BE2C (cell line): ENCODE data around the gene EIF3A.
"Not testable (repeated sequence)": the region's sequence is repeated elsewhere in the genome, so short reads cannot be mapped to it uniquely, and the experiment has no call there.

Experiments used
- DNase-seq: peaks from one replicate; pipeline ENCODE4 v3.0.0-alpha.2; 2020
- H3K27me3 ChIP-seq: fragments of 250-450 bp; sonication (Bioruptor Pico); 2 replicates; pipeline ENCODE4 v1.5.1; 2020; ENCODE audit warnings: mild to moderate bottlenecking
- H3K36me3 ChIP-seq: fragments of 250-450 bp; sonication (Bioruptor Pico); 2 replicates; pipeline ENCODE4 v1.5.1; 2020; ENCODE audit warnings: mild to moderate bottlenecking
- H3K4me1 ChIP-seq: fragments of 250-450 bp; sonication (Bioruptor Pico); 2 replicates; pipeline ENCODE4 v1.5.1; 2020
- H3K4me3 ChIP-seq: 2 replicates; pipeline ENCODE4 v1.5.1; 2011; ENCODE audit warnings: low read depth, low read length
- H3K9me3 ChIP-seq: fragments of 250-450 bp; sonication (Bioruptor Pico); 2 replicates; pipeline ENCODE4 v1.5.1; 2020
- CTCF ChIP-seq: IDR thresholded peaks from 2 replicates; pipeline ENCODE4 v1.5.1; 2012; ENCODE audit warnings: mild to moderate bottlenecking, low read depth, low read length

The EIF3A gene

GRCh38 chr10:119028900-119029612 lies 51.6 kb downstream of the EIF3A start:
- DNase-seq, result peak; percentile 94
- no peaks in the 10 kb centered on the region for H3K27me3 ChIP-seq
- peaks cover 20% of the 10 kb centered on the region for H3K4me1 ChIP-seq
- peaks cover 12% of the 10 kb centered on the region for H3K36me3 ChIP-seq
- H3K9me3 ChIP-seq, result no peaks in the 10 kb centered on the region
- H3K4me3 ChIP-seq, result peak overlapping the region; percentile 42
- no peak for TF ChIP-seq CTCF

- DNase-seq, H3K9me3 ChIP-seq, H3K27me3 ChIP-seq, H3K4me3 ChIP-seq, H3K36me3 ChIP-seq: not testable (repeated sequence)
- H3K4me1 ChIP-seq, result peaks cover 25% of the 10 kb centered on the region
Observed at GRCh38 chr10:119028445-119028899, 52.1 kb downstream of the EIF3A start.

GRCh38 chr10:119026301-119027110 lies 54.1 kb downstream of the EIF3A start:
- no peak for DNase-seq
- Histone ChIP-seq H3K36me3 (no peaks in the 10 kb centered on the region), H3K27me3 (no peaks in the 10 kb centered on the region), H3K4me3 (no peak overlapping the region), H3K9me3 (no peaks in the 10 kb centered on the region), H3K4me1 (peaks cover 26% of the 10 kb centered on the region)
- TF ChIP-seq CTCF, result no peak

GRCh38 chr10:119025776-119026175 lies 54.8 kb downstream of the EIF3A start:
- no peaks in the 10 kb centered on the region for H3K36me3 ChIP-seq
- no peaks in the 10 kb centered on the region for H3K9me3 ChIP-seq
- DNase-seq, result no peak
- no peaks in the 10 kb centered on the region for H3K27me3 ChIP-seq
- peaks cover 26% of the 10 kb centered on the region for H3K4me1 ChIP-seq
- TF ChIP-seq CTCF, result no peak
- H3K4me3 ChIP-seq, result no peak overlapping the region

GRCh38 chr10:119025336-119025735 lies 55.3 kb downstream of the EIF3A start:
- peak; percentile 76 for DNase-seq
- Histone ChIP-seq H3K27me3 (no peaks in the 10 kb centered on the region), H3K36me3 (no peaks in the 10 kb centered on the region), H3K4me1 (peaks cover 26% of the 10 kb centered on the region), H3K4me3 (no peak overlapping the region), H3K9me3 (no peaks in the 10 kb centered on the region)
- no peak for TF ChIP-seq CTCF

GRCh38 chr10:119024882-119025281 lies 55.7 kb downstream of the EIF3A start:
- Histone ChIP-seq H3K4me1 (peaks cover 26% of the 10 kb centered on the region), H3K36me3 (no peaks in the 10 kb centered on the region), H3K9me3 (no peaks in the 10 kb centered on the region), H3K4me3 (no peak overlapping the region), H3K27me3 (no peaks in the 10 kb centered on the region)
- DNase-seq, result no peak
- TF ChIP-seq CTCF, result no peak
